ENCODE measurements around the gene SHOC2.

Gene SHOC2

GRCh38 chr10:110919349-110919931 is at the start of gene SHOC2:
SHOC2 (plus strand) TSS chr10:110919604; CDS start chr10:110964359, 44,755 bp downstream.
- no peak for TF ChIP-seq ZFX (IDR thresholded peaks at IDR 0.05; ENCODE audit: borderline replicate concordance)
- TF ChIP-seq, protein P1, sequence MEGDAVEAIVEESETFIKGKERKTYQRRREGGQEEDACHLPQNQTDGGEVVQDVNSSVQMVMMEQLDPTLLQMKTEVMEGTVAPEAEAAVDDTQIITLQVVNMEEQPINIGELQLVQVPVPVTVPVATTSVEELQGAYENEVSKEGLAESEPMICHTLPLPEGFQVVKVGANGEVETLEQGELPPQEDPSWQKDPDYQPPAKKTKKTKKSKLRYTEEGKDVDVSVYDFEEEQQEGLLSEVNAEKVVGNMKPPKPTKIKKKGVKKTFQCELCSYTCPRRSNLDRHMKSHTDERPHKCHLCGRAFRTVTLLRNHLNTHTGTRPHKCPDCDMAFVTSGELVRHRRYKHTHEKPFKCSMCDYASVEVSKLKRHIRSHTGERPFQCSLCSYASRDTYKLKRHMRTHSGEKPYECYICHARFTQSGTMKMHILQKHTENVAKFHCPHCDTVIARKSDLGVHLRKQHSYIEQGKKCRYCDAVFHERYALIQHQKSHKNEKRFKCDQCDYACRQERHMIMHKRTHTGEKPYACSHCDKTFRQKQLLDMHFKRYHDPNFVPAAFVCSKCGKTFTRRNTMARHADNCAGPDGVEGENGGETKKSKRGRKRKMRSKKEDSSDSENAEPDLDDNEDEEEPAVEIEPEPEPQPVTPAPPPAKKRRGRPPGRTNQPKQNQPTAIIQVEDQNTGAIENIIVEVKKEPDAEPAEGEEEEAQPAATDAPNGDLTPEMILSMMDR (IDR thresholded peaks at IDR 0.05): no peak
- peak within 1 kb of the TSS; percentile 96 for H3K27ac ChIP-seq

DNA sequence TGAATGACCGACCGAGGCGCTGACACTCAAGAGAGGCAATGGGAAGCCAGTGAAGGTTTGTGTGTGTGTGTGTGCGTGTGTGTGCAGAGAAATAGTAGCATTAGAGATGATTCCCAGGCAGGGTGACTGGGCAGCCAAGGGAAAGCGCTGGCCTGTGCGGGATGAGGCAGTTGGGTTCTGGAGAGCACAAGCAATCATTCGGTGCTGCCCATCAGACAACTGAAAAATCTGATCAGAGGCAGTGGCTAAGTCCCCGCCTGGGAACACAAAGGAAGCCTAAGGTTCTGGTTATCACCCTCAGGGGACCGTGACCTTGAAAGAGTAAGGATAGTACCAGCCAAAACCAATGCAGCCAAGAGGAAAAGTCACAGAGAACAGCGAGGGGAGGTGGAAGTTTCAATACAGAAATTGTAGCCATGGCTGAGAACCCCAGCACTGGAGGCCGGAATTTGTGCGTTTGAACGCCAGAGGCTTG is 48.5 kb upstream of the SHOC2 start:
- TF ChIP-seq ZFX (IDR thresholded peaks at IDR 0.05; ENCODE audit: borderline replicate concordance): no peak
- TF ChIP-seq, protein P1 (IDR thresholded peaks at IDR 0.05): no peak
- H3K27ac ChIP-seq: peak overlapping the region; percentile 62

GRCh38 chr10:110871298-110872084 is 47.9 kb upstream of the SHOC2 start, which contains the start of gene PDCD4:
PDCD4 (plus strand) TSS chr10:110871928; CDS start chr10:110876028, 4,100 bp downstream.
- no peak for TF ChIP-seq ZFX (IDR thresholded peaks at IDR 0.05; ENCODE audit: borderline replicate concordance)
- TF ChIP-seq, protein P1 (IDR thresholded peaks at IDR 0.05): no peak

DNA sequence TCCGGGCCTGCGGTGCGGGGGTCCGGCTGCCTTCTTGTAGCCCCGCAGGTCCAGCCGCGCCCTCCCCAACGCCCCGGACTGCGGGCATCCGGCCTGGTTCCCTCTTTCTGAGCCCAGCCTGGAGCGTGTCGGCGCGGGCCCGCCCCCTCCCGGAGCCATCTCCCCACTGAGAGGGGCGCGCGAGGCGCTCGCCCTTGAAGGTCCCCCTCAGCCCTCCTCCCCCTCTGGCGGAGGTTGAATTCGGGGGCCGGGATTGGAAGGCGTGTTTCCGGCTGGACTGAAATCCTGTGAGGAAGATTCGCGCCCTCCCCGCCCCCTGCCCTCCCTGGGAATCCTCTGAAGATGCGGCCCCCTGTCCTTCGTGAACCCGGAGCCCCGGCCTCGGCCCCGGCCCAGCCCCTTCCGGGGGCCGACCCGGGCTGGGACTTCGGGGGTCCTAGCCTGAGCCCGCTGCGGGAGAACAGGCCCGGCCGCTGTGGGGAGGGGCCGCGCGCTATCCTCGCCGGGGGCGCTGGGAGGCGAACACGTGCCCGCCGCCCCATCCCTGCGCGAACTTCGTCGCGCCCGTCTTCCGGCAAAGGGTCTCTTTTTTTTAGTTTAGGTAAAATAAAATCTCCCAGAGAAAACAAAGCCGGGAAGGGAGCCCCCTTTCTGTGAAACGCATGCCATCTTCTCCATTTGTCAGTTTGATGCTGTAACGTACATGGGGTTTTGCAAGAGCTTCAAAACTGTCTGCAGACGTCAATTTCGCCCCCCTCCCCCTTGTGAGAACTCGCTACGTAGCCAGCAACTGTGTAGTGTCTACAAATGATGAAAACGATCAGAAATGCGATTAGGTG is 47.0 kb upstream of the SHOC2 start:
- TF ChIP-seq, protein P1 (IDR thresholded peaks at IDR 0.05): peak; percentile 27; the same call in 1 of the 2 replicates
- TF ChIP-seq ZFX (IDR thresholded peaks at IDR 0.05; ENCODE audit: borderline replicate concordance): no peak
- H3K27ac ChIP-seq: peak overlapping the region; percentile 62

More at GRCh38 chr10:110871298-110872084, 47.9 kb upstream of the SHOC2 start, which contains the start of gene PDCD4:
- peak within 1 kb of the TSS; percentile 62 for H3K27ac ChIP-seq

- TF ChIP-seq, protein P1 (IDR thresholded peaks at IDR 0.05): no peak
- no peak for TF ChIP-seq ZFX (IDR thresholded peaks at IDR 0.05; ENCODE audit: borderline replicate concordance)
Measured at GRCh38 chr10:110872984-110873923, 46.1 kb upstream of the SHOC2 start.

DNA sequence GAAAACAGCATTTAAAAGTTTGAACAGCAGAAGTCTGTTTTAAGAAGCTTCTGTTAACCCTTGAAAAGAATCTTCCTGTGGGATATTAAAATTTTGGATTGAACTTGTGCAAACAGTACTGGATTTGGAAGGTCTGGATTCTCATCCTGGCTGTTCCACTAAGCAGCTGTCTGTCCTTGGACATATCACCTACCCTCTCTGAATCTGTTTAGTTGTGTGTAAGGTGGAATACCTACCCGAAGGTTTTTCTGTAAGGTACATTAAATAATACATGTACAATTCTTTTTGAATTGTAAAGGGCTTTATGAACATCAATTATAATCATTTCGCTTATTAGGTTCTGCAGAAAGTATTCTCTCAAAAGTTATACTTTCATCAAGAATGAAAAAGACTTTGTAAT is 45.5 kb upstream of the SHOC2 start:
- H3K27ac ChIP-seq: no peak overlapping the region
- TF ChIP-seq, protein P1 (IDR thresholded peaks at IDR 0.05): no peak
- TF ChIP-seq ZFX (IDR thresholded peaks at IDR 0.05; ENCODE audit: borderline replicate concordance): no peak

More at GRCh38 chr10:110872984-110873923, 46.1 kb upstream of the SHOC2 start:
- no peak overlapping the region for H3K27ac ChIP-seq

All from 22Rv1 (cell line).